ENCODE data around the gene SAT1. TPM values are rescaled to one million over a fixed set of nuclear protein-coding genes. Genes with fewer than 3 reads are reported as not detected.

Gene SAT1
- total and polyA plus RNA-seq, 12 donors: 73.5 to 884 (median 114) TPM

- 69 to 88% methylated on average over 3 of the region's 3 CpGs for WGBS, 2 donors
- H3K9me3 ChIP-seq: no peaks in the 10 kb centered on the region
- no peak for ATAC-seq
- no peak for TF ChIP-seq CTCF (IDR thresholded peaks at IDR 0.05)
- no peak overlapping the region for H3K4me3 ChIP-seq
- no peak for DNase-seq
- H3K4me1 ChIP-seq: peaks cover 0 to 29% (median 0%) of the 10 kb centered on the region in 9 donors
- H3K36me3 ChIP-seq: no peaks in the 10 kb centered on the region
- peak overlapping the region in 9 of 10 donors; percentile 22 to 79 (median 73) for H3K27ac ChIP-seq
- intact Hi-C loops (cut with DNase I): no loop called here
- H3K27me3 ChIP-seq: no peaks in the 10 kb centered on the region
Observed at GRCh38 chrX:23804578-23804977, 21.6 kb downstream of the SAT1 start.

GRCh38 chrX:23805389-23805788 lies 22.4 kb downstream of the SAT1 start:
- Histone ChIP-seq H3K27ac (peak overlapping the region in 1 of 10 donors; percentile 76), H3K9me3 (no peaks in the 10 kb centered on the region), H3K36me3 (no peaks in the 10 kb centered on the region), H3K4me3 (no peak overlapping the region), H3K4me1 (peaks cover 0 to 29% (median 0%) of the 10 kb centered on the region in 9 donors), H3K27me3 (no peaks in the 10 kb centered on the region)
- ATAC-seq (no peak), DNase-seq (no peak)
- intact Hi-C loops (cut with DNase I): no loop called here
- no peak for TF ChIP-seq CTCF (IDR thresholded peaks at IDR 0.05)
- WGBS, 2 donors: 87% methylated on average over 9 of the region's 9 CpGs

GRCh38 chrX:23810279-23810678 lies 27.3 kb downstream of the SAT1 start:
- Histone ChIP-seq H3K27me3 (no peaks in the 10 kb centered on the region), H3K36me3 (no peaks in the 10 kb centered on the region), H3K4me1 (peaks cover 0 to 8% (median 0%) of the 10 kb centered on the region in 9 donors), H3K9me3 (peaks cover 0 to 12% (median 0%) of the 10 kb centered on the region in 11 donors), H3K4me3 (no peak overlapping the region), H3K27ac (no peak overlapping the region)
- intact Hi-C loops (cut with DNase I): loop anchor here in 1 of 10 donors (10.0 kb wide), 1 partner anchor 65 kb away; no protein-coding TSS in a partner anchor
- 95 to 100% methylated on average over 3 of the region's 3 CpGs for WGBS, 2 donors
- no peak for DNase-seq
- no peak for ATAC-seq
- TF ChIP-seq CTCF (IDR thresholded peaks at IDR 0.05): no peak

GRCh38 chrX:23811108-23811651 lies 28.2 kb downstream of the SAT1 start:
- no peaks in the 10 kb centered on the region for H3K36me3 ChIP-seq
- peaks cover 0 to 12% (median 0%) of the 10 kb centered on the region in 11 donors for H3K9me3 ChIP-seq
- DNase-seq: peak in 1 of 2 donors; percentile 6
- intact Hi-C loops (cut with DNase I): loop anchor here in 1 of 10 donors (10.0 kb wide), 1 partner anchor 64 kb away; no protein-coding TSS in a partner anchor
- 50 to 66% methylated on average over 10 of the region's 10 CpGs for WGBS, 2 donors
- ATAC-seq: peak in 5 of 8 donors; percentile 45 to 84 (median 67)
- peak overlapping the region in 5 of 10 donors; percentile 28 to 59 (median 39) for H3K27ac ChIP-seq
- peaks cover 0 to 8% (median 0%) of the 10 kb centered on the region in 9 donors for H3K4me1 ChIP-seq
- no peak for TF ChIP-seq CTCF (IDR thresholded peaks at IDR 0.05)
- H3K4me3 ChIP-seq: peak overlapping the region in 2 of 10 donors; percentile 10 to 22
- H3K27me3 ChIP-seq: no peaks in the 10 kb centered on the region
